H9 (cell line): ENCODE data around the gene APLP2. TPM values are rescaled to one million over a fixed set of nuclear protein-coding genes. Genes with fewer than 3 reads are reported as not detected.

ENCODE experiments used
- DNase-seq: peaks from one replicate; pipeline ENCODE4 v3.0.0-alpha.2; 2017
- H2AFZ ChIP-seq: one replicate; pipeline ENCODE4 v1.6.1; 2013; ENCODE audit warnings: mild to moderate bottlenecking, low read length, control low read depth, moderate library complexity
- H2AK5ac ChIP-seq: 2 replicates; pipeline ENCODE4 v1.6.1; 2013; ENCODE audit warnings: low read length, control low read depth, mixed read lengths; ENCODE audit not compliant: insufficient read length
- H2BK120ac ChIP-seq: one replicate; pipeline ENCODE4 v1.6.1; 2013; ENCODE audit warnings: low read depth, mild to moderate bottlenecking, low read length, control low read depth, inconsistent platforms; ENCODE audit not compliant: poor library complexity, severe bottlenecking
- H2BK12ac ChIP-seq: 2 replicates; pipeline ENCODE4 v1.6.1; 2013; ENCODE audit warnings: low read length, control low read depth, mixed read lengths, low read depth; ENCODE audit not compliant: insufficient read length
- H2BK15ac ChIP-seq: 2 replicates; pipeline ENCODE4 v1.6.1; 2013; ENCODE audit warnings: low read depth, low read length, control low read depth
- H2BK20ac ChIP-seq: one replicate; pipeline ENCODE4 v1.6.1; 2013; ENCODE audit warnings: low read depth, mild to moderate bottlenecking, low read length, control low read depth, inconsistent platforms; ENCODE audit not compliant: poor library complexity, severe bottlenecking
- H2BK5ac ChIP-seq: 2 replicates; pipeline ENCODE4 v1.6.1; 2013; ENCODE audit warnings: low read length, control low read depth, mixed read lengths; ENCODE audit not compliant: insufficient read length
- H3K14ac ChIP-seq: 2 replicates; pipeline ENCODE4 v1.6.1; 2013; ENCODE audit warnings: low read length, control low read depth; ENCODE audit not compliant: insufficient read depth
- H3K18ac ChIP-seq: 2 replicates; pipeline ENCODE4 v1.6.1; 2013; ENCODE audit warnings: low read depth, mild to moderate bottlenecking, mixed read lengths, low read length, control low read depth; ENCODE audit not compliant: insufficient read length
- H3K23ac ChIP-seq: 2 replicates; pipeline ENCODE4 v1.6.1; 2013; ENCODE audit warnings: low read length, control low read depth, mixed read lengths, low read depth; ENCODE audit not compliant: insufficient read length
- H3K23me2 ChIP-seq: 2 replicates; pipeline ENCODE4 v1.6.1; 2013; ENCODE audit warnings: low read depth, mild to moderate bottlenecking, mixed read lengths, low read length, control low read depth; ENCODE audit not compliant: insufficient read length, poor library complexity, severe bottlenecking
- H3K27ac ChIP-seq: 2 replicates; pipeline ENCODE4 v1.5.1; 2013; ENCODE audit warnings: low read length, control low read depth, mixed read lengths, low read depth; ENCODE audit not compliant: insufficient read length
- H3K27me3 ChIP-seq: 2 replicates; pipeline ENCODE4 v1.6.1; 2013; ENCODE audit warnings: low read length, control low read depth, inconsistent platforms; ENCODE audit not compliant: insufficient read depth
- H3K4ac ChIP-seq: 2 replicates; pipeline ENCODE4 v1.6.1; 2013; ENCODE audit warnings: low read depth, mild to moderate bottlenecking, control low read depth, inconsistent platforms, low read length, moderate library complexity
- H3K4me1 ChIP-seq: 2 replicates; pipeline ENCODE4 v1.6.1; 2013; ENCODE audit warnings: low read length, control low read depth, inconsistent platforms; ENCODE audit not compliant: insufficient read depth
- H3K4me2 ChIP-seq: 2 replicates; pipeline ENCODE4 v1.6.1; 2013; ENCODE audit warnings: low read length, control low read depth, mixed read lengths; ENCODE audit not compliant: insufficient read length, insufficient read depth
- H3K56ac ChIP-seq: 2 replicates; pipeline ENCODE4 v1.6.1; 2013; ENCODE audit warnings: low read depth, mild to moderate bottlenecking, mixed read lengths, low read length, control low read depth; ENCODE audit not compliant: insufficient read length
- H3K79me1 ChIP-seq: 2 replicates; pipeline ENCODE4 v1.6.1; 2013; ENCODE audit warnings: low read depth, mild to moderate bottlenecking, moderate library complexity, low read length, control low read depth, inconsistent platforms; ENCODE audit not compliant: insufficient read depth, poor library complexity, severe bottlenecking
- H3K79me2 ChIP-seq: 2 replicates; pipeline ENCODE4 v1.6.1; 2013; ENCODE audit warnings: low read length, control low read depth, inconsistent platforms; ENCODE audit not compliant: insufficient read depth
- H3K9ac ChIP-seq: 2 replicates; pipeline ENCODE4 v1.6.1; 2013; ENCODE audit warnings: low read length, control low read depth, mixed read lengths; ENCODE audit not compliant: insufficient read length; ENCODE audit errors: extremely low read depth
- H3K9me3 ChIP-seq: one replicate; pipeline ENCODE4 v1.6.1; 2013; ENCODE audit warnings: low read depth, low read length, inconsistent platforms; ENCODE audit not compliant: control insufficient read depth
- H3T11ph ChIP-seq: one replicate; pipeline ENCODE4 v1.6.1; 2013; ENCODE audit warnings: mild to moderate bottlenecking, low read length, control low read depth, inconsistent platforms
- H4K20me1 ChIP-seq: one replicate; pipeline ENCODE4 v1.6.1; 2013; ENCODE audit not compliant: control insufficient read depth, insufficient read length, insufficient read depth
- H4K5ac ChIP-seq: 2 replicates; pipeline ENCODE4 v1.6.1; 2013; ENCODE audit warnings: low read depth, mild to moderate bottlenecking, mixed read lengths, low read length, control low read depth; ENCODE audit not compliant: insufficient read length
- H4K8ac ChIP-seq: replicated peaks from 2 replicates; pipeline ENCODE4 v1.6.1; 2013; ENCODE audit warnings: low read length, control low read depth, mixed read lengths, low read depth; ENCODE audit not compliant: insufficient read length
- H4K91ac ChIP-seq: 2 replicates; pipeline ENCODE4 v1.6.1; 2013; ENCODE audit warnings: low read depth, mild to moderate bottlenecking, moderate library complexity, mixed read lengths, low read length, control low read depth; ENCODE audit not compliant: insufficient read length
- H3K27ac Mint-ChIP-seq, 3 experiments: 2 replicates in 2 of 3; 3 replicates in 1 of 3; pipeline ENCODE4 v1.8.0; 2020 to 2021; ENCODE audit warnings: mixed read lengths in 3 of 3, mild to moderate bottlenecking in 1 of 3, moderate library complexity in 1 of 3
- H3K27me3 Mint-ChIP-seq: 2 replicates; pipeline ENCODE4 v1.8.0; 2021; ENCODE audit warnings: low read depth, mild to moderate bottlenecking, moderate library complexity, mixed read lengths
- H3K36me3 Mint-ChIP-seq, 3 experiments: 2 replicates in 2 of 3; 3 replicates in 1 of 3; pipeline ENCODE4 v1.8.0; 2020 to 2021; ENCODE audit warnings: low read depth in 3 of 3, mixed read lengths in 3 of 3; ENCODE audit not compliant: insufficient read depth in 1 of 3
- H3K4me1 Mint-ChIP-seq, 2 experiments: 2 replicates each; pipeline ENCODE4 v1.8.0; 2020; ENCODE audit warnings: mixed read lengths in 2 of 2
- H3K4me3 Mint-ChIP-seq, 2 experiments: 2 replicates in 1 of 2; 3 replicates in 1 of 2; pipeline ENCODE4 v1.8.0; 2020 to 2021; ENCODE audit warnings: mild to moderate bottlenecking in 2 of 2, mixed read lengths in 2 of 2, moderate library complexity in 1 of 2
- H3K9me3 Mint-ChIP-seq, 2 experiments: 2 replicates in 1 of 2; 3 replicates in 1 of 2; pipeline ENCODE4 v1.8.0; 2020; ENCODE audit warnings: mild to moderate bottlenecking in 2 of 2, mixed read lengths in 2 of 2, moderate library complexity in 1 of 2
- CTCF ChIP-seq: fragments of 200-600 bp; sonication (generic); conservative IDR thresholded peaks from 3 replicates; pipeline ENCODE4 v1.8.0; 2021; ENCODE audit warnings: antibody characterized with exemption, mild to moderate bottlenecking
- WGBS: extraction: QIAGEN DNeasy Blood & Tissue Kit; methylation state at CpG from one replicate; pipeline ENCODE4 v1.1.7; 2013; ENCODE audit warnings: missing lambda C conversion rate, low lambda C conversion rate, mixed read lengths; ENCODE audit not compliant: insufficient read length; ENCODE audit errors: extremely low coverage; 5-methylcytosine and 5-hydroxymethylcytosine counted together
- total RNA-seq: library from RNA; stranded (reverse); gene quantifications from 2 replicates; pipeline ENCODE4 v1.2.1, GENCODE V29; 2021

APLP2 gene
- total RNA-seq, 1 experiment from 2014 or later = 328 TPM

DNA sequence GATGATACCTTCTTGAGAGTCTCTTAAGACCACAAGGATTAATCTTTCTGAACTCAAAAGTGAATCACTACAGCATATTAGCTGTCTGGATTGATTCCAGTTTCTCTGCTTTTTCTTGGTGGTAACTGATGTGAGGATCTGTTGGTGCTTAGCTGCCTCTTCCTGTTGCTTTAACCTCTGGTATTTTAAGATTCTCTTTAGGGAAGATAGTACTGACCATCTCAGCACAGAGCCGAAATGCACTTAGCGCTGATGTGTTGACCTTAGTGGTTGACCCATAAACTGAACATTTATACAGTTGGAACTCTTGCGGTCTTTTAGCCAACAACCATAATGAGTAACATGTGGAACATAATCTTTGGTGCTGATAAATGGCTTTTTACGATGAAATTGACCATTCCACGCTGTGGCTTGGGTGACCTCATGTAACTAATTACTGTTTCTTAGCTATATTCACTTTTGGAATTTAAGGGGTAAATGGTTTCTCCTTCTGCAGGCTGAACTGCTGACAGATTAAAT lies 33.7 kb downstream of the APLP2 start:
- H2BK120ac ChIP-seq = no peak overlapping the region
- Mint-ChIP-seq H3K4me1 (peaks cover 22 to 24% of the 10 kb centered on the region in 2 experiments), H3K27ac (no peak overlapping the region), H3K4me3 (no peak overlapping the region), H3K9me3 (peaks cover 4 to 7% of the 10 kb centered on the region in 2 experiments; a peak in 3 of 5 replicates), H3K36me3 (peaks cover 21 to 23% (median 21%) of the 10 kb centered on the region in 3 experiments), H3K27me3 (no peaks in the 10 kb centered on the region)
- H3K79me2 ChIP-seq = peaks cover 21% of the 10 kb centered on the region; the same call in 1 of the 2 replicates
- H4K91ac ChIP-seq = no peak overlapping the region
- H3K56ac ChIP-seq = no peak overlapping the region
- WGBS = no CpG with 5 or more reads among the region's 5 CpGs
- H2AK5ac ChIP-seq = no peak overlapping the region
- H2BK20ac ChIP-seq = no peak overlapping the region
- no peak overlapping the region for H4K5ac ChIP-seq
- no peak overlapping the region for H3K4ac ChIP-seq
- no peaks in the 10 kb centered on the region for H4K20me1 ChIP-seq
- no peak overlapping the region for H3T11ph ChIP-seq
- no peak overlapping the region for H3K27ac ChIP-seq
- TF ChIP-seq CTCF = no peak
- no peak overlapping the region for H2AFZ ChIP-seq
- no peak overlapping the region for H4K8ac ChIP-seq
- no peaks in the 10 kb centered on the region for H3K9me3 ChIP-seq
- no peaks in the 10 kb centered on the region for H3K4me1 ChIP-seq
- no peak overlapping the region for H3K18ac ChIP-seq
- H2BK15ac ChIP-seq = no peak overlapping the region
- no peak overlapping the region for H3K9ac ChIP-seq
- no peak overlapping the region for H3K14ac ChIP-seq
- DNase-seq = no peak
- no peak overlapping the region for H3K23ac ChIP-seq
- H3K4me2 ChIP-seq = no peak overlapping the region
- no peak overlapping the region for H2BK5ac ChIP-seq
- H3K79me1 ChIP-seq = peaks cover 13% of the 10 kb centered on the region
- no peaks in the 10 kb centered on the region for H3K27me3 ChIP-seq
- no peaks in the 10 kb centered on the region for H3K23me2 ChIP-seq
- no peak overlapping the region for H2BK12ac ChIP-seq
